GM19238 (cell line): Measurements from ENCODE around the gene RIT1.
A peak's percentile ranks its signal among the peaks of the same experiment; 100 is the strongest.

ENCODE experiments used
- DNase-seq: peaks from one replicate; pipeline ENCODE4 v3.0.0; 2011; ENCODE audit warnings: low spot score; ENCODE audit not compliant: insufficient read length

The RIT1 gene

GRCh38 chr1:155856975-155857930, 53.9 kb downstream of the RIT1 start, which contains the start of gene GON4L:
Gene GON4L, minus strand, starts transcription at chr1:155857214. Its CDS starts 3,434 bp downstream, at chr1:155853780.
- peak; percentile 89 for DNase-seq

- DNase-seq: no peak
Observed at GRCh38 chr1:155856257-155856974, 54.7 kb downstream of the RIT1 start.

- no peak for DNase-seq
Observed at GRCh38 chr1:155850345-155850744, 60.8 kb downstream of the RIT1 start.

- DNase-seq: no peak
Observed at GRCh38 chr1:155847823-155848529, 63.2 kb downstream of the RIT1 start.
